COR-L47 (cell line): ENCODE measurements around the gene CARD9.

ENCODE experiments used
- DNase-seq: peaks from one replicate; lab custom pipeline; 2025; lab: John Stamatoyannopoulos, UW

The CARD9 gene

DNA sequence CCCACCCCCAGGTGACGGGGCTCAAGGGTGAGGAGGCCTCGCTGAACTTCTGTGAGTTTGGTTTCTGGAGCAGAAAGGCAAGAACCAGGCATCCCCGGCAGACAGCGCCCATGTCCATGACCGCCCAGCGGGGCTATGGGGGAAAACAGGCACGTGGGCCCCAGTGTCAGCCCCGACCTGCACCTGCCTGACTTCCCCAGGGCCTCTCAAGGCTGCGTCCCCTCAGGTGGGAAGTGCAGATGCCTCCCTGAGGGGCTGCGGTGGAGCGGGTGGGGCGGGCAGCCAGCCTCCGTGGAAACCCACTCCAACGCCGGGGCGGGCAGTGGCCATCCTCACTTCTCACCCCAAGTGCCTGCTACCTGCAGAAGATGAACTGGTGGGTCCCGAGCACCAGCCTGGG, 6.9 kb upstream of the CARD9 start:
- DNase-seq, result no peak

DNA sequence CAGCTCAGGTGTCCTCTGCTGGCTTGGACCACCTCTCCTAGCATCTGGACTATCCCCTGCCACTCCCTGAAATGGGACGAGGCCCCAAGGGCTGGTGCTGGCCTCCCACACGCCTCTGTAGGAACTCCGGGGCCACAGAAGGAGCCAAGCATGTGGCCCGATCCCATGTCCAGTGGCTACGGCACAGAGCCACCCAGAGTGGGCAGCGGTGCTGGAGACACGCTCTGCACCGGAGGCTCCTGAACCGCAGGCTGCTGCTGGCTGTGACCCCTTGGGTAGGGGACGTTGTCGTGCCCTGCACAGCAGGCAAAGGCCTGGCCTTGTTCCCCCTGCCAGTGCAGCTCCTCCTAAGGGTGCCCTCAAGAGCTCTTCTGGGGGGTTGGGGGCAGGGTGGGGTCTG, 6.4 kb upstream of the CARD9 start:
- no peak for DNase-seq

DNA sequence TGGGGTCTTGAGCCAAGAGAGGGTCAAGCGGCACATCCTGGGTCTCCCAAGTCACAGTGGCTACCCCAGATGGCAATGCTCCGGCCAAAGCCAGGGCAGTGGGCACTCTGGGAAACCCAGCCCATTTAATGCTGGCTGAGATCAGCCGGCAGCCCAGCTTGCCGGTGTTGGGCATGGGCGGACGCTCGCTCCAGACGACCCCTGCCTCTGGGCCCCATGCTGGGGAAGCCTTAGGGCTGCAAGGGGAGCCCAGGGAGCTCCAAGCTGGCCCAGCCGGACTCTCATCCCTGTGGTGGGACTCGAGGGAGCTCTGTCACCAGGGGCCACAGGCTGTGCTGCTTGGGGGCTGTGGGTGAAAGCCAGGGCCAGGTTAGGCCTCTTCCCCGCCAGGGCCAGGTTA, 5.9 kb upstream of the CARD9 start:
- DNase-seq, result no peak

DNA sequence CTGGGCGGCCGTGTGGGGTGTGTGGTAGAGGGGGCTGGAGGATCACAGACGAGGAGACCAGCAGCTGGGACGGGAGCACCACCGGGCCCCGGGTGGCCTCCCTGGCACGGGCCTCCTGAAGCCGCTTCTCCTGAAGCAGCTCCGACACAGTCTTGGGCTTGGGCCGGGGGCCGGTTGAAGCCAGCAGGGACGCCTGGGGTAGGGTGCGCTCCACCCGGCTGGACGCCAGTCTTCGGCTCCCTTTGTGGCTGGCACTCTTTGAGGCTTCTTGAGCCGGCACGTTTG, 5.5 kb upstream of the CARD9 start:
- DNase-seq, result no peak

DNA sequence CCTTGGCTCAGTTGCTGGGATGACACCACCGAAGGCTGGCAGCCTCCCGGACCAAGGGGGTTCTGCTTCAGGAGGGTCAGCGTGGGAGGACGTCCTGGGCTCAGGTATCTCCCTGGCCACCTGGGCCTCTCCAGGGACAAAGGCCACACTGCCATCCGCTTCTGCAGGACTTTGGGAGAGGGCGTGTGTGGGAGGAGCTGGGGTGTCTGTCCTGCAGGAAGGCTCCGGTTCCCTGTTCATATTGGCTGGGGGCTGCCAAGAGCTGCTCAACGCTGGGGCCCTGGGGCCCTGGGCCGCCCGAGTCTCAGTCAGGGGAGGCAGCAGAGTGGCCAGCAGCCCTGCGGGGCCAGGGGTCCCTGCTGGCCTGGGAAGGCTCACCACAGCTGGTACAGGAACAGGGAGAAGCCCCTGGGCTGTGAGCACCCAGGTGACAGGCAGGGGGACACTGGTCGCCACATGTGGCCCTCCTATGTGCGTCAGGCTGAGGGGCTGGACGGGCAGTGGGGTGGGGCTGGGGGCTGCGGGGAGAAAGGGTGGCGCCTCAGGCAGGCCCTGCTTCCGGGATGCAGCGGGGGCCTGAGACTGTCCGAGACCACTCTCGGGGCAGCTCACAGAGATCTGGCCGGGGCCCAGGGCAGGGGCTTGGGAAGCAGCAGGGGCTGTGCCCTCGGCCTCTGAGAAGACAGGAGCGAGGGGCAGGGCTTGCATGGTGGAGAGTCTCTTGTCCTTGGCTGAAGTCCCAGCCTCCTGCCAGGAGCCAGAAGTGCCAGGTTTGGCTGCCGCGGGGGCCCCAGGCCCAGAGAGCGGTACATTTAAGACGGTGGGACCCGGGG, 4.9 kb upstream of the CARD9 start:
- DNase-seq, result no peak

DNA sequence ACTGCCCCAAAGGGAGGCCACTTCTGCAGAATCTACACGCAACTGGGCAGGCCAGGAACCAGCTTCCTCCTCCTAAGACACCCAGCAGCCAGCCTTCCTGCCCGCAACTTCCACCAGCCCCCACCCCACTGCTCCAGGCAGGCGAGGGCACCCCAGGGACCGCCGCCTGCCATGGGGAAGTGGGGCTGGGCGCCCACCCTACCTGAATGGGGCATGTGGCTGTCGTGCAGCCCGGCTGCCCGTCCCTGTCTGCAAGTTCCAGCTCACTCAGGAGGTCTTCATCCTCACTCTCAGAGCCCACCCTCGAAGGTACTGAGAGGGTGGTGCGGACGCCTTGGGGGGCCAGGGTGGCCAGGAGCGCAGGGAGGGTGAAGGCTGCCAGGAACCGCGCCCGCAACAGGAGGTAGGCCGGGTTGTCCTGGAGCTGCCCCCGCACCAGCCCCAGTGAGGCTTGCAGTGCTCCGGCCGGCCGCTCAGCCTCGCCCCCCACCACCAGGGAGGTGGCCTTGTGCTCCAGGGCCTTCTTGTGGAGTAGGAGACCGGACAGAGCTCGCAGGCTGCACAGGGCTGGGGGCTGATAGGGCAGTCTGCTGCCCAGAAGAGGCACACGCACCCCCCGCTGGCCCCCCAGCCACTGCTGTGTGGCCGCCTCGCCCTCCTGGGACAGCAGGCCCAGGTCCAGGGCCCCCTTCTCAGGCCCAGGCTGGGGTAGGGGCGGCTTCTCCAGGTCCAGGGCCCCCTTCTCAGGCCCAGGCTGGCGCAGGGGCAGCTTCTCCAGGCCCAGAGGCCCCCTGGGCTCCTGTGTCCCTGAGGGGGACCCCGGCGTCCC, 4.1 kb upstream of the CARD9 start:
- DNase-seq, result no peak

DNA sequence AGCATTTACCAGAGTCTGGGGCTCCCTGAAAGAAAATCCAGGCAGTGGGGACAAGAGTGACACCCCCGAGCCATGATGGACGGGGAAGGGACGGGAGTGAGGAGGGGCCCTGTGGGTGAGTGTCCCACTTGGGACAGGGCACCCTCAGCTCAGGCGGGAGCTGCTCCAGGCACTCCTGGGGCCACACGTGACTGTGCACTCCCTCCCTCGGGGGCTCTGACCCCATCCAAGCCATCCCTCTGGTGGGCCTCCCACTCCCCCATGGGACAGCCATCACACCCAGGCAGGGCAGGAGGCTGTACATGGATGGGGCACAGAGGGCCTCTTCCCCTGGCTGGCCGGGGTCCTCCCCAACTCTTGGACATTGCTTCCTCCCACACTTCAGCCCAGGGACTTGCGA, 3.0 kb upstream of the CARD9 start:
- DNase-seq, result no peak

DNA sequence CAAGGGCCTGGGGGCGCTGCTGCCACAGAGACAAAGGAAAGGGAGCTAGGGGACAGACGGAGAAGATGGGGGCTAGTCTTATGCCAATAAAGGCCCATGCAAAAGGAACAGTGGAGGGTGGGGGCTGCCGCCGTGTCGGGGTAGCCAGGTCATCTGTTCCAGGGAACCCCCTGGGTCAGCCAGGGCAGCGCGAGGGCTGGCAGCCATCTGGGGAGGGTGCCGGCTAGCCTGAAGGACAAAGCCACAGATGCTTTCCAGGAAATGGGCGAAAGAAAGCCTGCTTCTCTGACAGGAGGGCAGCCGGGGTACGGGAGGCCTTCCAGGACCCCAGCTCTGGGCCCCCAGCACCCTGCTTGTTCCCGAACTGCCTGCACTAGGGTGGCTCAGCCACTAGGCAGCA, 1.6 kb upstream of the CARD9 start:
- no peak for DNase-seq

DNA sequence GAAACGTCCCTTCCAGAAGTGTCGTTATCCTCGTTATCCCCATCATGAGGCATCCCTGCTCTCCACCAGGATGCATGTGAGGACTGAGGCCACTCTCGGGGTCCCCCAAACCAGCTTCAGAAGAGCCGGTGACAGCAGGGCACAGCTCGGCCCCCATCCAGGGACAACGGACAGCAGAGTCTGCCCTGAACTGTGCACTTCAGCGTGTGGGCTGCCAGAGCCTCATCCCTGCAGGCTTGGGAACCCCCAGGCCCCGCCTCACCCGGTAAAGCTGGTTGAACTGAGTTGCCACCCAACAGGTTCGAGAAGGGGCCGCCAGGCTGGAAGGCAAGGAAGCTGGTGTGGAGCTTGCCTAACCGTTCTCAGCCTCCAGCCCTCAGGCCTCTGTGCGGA, 710 bp upstream of the CARD9 start:
- no peak for DNase-seq

DNA sequence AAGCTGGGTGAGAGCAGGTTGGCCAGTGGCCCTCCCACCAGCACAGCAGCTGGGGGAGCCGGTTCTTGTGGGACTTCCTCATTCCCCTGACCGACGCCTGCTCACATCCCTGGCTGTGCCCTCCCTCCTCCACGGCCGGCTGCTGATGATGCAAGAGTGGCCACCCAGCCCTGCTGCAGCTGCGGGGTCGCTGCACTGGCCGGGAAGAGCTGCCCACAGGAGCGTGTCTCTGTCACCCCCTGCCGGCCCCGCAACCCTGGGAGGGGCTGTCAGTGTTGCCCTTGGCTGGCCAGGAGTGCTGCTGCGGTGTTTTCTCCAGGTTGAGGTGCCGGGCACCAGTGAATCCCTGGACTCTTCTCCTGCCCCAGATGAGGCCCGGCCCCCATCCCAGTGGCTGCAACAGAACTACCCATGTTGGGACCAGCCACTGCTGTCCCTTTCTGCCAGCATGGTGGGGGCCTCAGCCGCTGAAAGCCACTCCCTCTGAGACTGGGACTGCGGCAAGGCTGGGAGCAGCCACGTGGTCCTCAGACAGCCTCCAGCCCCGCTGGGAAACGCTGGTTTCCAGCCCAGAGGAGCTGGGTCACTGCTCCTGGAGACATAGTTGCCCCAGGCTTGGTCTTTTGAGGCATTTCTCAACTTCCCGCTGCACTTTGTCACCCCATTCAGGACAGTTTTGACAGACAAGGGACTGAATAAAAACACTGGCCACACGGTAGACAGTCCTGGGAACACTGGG, 739 bp downstream of the CARD9 start:
- no peak for DNase-seq

DNA sequence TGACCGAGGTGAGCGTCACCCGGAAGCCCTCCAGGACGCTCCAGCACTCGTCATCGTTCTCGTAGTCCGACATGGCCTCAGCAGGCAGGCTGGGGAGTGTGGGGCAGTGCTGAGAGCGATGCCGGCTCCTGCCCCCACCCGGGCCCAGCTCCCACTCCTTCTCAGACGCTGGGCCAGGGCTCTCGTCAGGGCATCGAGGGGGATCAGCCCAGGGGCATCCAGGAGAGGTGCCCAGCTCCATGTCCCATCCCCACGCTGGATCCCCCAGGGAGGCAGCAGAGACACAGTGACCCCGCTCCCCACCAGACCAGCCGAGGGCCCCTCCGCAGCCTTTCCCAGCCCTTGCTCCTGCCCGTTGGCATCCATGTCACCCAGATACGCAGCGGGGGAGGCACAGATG, 1.5 kb downstream of the CARD9 start:
- no peak for DNase-seq

DNA sequence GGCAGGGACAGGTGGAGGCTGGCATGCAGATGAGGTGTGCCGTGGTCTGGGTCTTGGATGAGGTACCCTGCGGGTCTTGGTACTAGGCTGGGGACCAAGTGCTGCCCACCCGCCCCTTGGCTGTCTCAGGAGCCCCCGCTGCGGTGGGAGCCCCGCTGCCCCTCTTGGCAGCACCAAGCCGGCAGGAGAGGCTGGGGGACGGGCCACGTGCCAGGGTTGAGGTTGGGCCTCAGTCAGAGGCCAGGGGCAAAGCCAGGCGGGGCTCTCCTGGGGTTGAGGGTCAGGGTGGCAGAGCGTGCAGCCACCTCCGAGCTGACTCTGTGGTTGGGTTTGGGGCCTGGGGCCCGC, 2.0 kb downstream of the CARD9 start:
- DNase-seq, result no peak

DNA sequence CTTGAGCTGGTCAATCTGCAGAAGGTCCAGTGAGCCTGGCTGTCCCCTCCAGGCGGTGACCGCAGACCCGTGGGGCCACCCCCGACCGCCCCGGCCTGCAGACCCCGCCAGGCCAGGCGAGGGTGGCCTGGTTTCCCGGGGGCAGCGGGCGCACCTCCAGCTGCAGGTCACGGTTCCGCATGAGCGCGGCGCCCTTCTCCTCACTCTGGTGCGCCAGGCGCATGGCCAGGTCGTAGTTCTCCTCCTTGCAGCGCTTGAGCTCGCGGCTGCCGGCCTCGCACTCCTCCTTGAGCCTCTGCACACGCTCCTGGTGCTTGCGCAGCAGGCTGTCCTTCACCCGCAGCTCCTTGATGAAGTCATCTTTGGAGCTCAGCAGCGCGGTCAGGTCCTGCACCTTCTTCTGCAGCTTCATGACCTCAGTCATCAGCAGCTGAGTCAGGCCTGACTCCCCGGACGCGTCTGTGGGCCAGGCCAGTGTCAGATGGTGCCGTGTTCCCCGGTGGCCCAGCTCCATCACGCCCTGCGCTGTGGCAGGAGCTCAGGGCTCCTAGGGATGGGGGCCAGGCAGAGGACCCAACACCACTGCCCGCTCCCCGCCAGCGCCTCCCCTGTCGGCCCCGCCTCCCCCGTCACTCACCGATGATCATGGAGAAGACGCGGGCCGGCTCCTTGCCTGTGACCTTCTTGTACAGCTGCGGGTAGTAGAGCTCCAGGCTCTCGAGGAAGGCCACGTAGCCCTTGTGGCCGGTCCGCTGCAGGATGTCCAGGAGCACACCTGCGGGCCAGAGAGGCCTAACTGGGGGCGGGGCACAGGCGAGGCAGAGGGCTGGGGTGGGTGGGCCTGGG, 2.6 kb downstream of the CARD9 start:
- no peak for DNase-seq

DNA sequence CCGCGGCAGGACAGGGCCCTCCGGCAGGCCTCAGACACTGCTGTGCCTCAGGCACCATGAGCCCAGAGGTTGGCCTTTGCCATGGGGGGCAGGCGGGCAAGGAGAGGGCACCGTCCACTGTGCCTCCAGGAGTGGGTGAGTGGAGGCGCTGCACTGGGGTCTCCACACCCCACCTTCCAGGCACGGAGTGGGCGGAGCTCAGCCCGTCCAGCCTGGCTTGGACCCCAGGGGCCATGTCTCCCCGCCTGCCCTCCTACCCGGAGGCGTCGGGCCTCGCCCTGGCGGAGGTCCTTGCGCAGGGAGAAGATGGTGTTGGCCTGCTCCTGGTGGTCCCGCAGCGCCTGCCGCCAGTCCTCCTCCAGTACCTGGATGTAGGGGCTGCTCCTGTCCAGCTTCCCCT, 3.4 kb downstream of the CARD9 start:
- DNase-seq, result no peak

DNA sequence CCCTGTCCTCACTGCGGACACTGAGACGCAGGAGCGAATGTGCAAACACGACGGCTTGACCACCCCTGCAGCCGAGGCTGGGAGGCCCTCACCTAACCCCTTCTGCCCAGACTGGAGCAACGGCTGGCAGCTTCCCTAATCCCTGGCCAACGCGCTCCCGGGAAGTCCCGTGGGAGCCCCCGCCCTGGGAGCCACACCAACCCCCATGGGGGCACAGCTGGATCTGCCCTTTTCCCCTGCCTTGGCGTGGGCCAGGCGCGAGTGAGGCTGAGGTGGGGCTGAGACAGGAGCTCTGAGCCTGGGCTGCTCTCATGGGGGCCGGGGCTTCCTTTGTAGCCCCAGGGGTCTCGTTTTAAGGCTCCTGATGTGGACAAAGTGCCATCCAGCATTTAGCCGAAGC, 5.3 kb downstream of the CARD9 start:
- DNase-seq, result no peak

DNA sequence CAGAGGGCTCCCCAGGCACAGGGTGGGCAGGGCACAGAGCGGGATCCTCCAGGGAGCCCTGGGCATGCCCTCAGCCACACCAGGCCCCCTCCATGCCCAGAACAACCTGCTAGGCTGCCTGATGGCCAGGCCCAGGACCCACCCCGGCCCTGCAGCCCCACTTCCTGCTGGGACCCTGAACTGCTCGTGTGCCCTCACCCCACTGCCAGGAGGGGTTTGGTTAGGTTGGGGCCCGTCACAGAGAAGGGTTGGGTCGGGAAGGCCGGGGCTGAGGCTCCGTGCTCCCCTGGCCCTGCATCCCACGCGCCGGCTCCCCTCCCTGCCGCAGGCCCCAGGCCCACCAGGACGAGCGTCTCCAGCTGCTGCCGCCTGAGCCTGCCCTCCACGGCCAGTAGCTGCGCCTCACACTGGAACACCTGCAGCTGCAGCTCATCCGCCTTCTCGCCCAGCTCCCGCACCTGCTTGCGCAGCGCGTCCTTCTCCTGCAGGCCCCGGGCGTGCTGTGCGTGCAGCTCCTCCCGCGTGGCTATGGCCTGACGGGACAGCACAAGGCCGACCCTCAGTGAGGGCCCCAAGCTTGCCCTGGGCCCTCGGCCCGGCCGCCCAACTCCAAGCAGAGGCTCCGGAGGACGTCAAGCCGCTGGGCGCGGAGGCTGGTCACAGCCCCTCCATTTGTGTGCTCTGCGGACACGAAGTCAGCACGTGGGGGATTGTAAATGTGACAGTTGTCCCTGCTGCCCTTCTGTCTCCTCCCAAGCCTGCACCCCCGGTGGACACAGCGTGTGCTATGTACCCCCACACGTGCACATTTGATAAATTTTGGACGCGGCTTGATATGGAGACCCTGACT, 5.9 kb downstream of the CARD9 start:
- no peak for DNase-seq

DNA sequence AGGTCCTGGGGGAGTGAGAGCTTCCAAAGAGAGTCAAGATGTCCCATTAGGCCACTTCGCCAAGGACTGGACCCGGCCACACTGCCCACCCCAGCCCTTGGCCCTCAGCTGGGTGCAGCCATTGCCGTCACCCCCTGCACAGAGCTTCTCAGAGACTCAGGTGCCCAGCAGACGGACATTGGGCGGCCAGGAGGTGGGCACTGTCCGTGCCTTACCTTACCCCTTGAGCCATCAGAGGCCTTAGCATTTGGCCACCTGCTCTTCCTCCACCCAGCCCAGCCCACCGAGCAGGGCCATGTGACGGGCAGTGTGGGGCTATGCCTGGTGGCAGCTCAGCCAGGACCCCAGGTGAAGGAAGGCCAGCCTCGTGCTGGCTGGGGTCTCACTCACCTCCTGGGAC, 6.6 kb downstream of the CARD9 start:
- DNase-seq, result no peak

DNA sequence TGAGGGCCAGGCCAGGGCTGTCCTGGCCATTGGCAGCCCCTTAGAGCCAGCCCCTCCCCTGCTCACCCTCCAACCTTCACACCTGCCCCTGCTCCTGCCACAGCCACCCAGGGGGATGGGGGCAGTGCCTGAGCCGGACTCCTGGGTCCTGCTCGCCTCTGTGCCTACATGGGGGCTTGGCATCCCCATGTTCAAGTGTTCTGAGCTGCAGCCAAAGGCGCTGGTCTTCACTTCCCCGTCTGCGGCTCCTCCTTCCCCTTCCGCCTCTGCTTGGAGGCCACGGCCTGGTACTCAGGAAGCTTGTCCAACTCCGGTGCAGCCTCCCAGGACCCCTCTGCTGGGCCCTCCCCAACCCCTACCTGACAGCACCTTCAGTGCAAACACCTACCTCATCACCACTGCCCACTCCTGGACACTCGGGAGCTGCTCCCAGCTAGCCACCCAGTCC, 7.7 kb downstream of the CARD9 start:
- DNase-seq, result no peak

DNA sequence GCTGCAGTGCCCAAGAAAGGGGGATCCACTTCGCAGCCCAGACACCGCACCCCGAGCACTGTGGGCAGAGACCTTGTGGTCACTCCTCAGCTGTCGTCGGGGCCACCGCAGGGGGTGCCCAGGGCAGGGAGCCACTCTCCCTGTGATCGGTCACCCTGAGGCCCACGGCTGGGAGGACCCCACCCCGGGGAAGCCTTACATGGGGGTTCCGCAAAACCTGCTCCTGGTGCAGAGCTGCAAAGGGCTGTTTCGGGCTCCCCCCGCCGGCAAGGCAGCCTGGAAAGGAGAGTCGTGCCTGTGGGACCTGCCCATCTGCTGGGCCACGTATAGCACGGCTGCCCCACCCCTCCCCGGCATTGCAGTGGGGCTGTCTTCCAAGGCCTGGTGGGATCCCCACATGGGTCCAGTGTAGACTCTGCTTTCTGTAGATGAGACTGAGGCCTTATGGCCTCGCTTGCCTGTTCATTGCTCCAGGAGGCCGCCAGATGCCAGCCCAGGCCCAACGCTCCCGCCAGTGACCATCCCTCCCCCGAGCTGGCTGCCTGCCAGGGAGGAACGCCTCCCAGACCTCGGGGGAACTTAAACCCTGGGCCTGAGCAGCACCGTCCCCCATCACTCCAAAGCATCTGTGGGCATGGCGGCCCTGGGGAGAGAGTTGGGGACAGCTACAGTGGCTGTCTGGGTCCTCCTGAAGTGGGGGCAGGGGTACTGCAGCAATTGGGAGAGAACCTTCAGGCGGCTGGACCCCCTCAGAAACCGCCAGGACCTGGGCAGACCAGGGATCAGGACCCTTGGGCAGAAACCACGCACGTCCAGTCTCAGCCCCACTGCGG, 8.3 kb downstream of the CARD9 start:
- DNase-seq, result no peak
